GM13977 (cell line): ENCODE data around the gene NSFL1C.
A peak's percentile ranks its signal among the peaks of the same experiment; 100 is the strongest.

ENCODE experiments used
- DNase-seq: peaks from one replicate; pipeline ENCODE4 v3.0.0; 2012; ENCODE audit warnings: low spot score
- CTCF ChIP-seq: IDR thresholded peaks from 2 replicates; pipeline ENCODE4 v1.5.1; 2012; ENCODE audit warnings: mild to moderate bottlenecking, control low read depth; ENCODE audit not compliant: insufficient read depth; ENCODE audit errors: extremely low read depth, missing control alignments
- in situ Hi-C: fragments of 300-500 bp; cut with MboI; formaldehyde crosslinking; loops from one replicate; pipeline ENCODE4 v1.12.0; 2022; ENCODE audit warnings: low sequenced_read_pairs, low pct_unique_long_range_greater_than_20kb, mixed read lengths, inconsistent platforms; ENCODE audit not compliant: unreplicated experiment

Gene NSFL1C

DNA sequence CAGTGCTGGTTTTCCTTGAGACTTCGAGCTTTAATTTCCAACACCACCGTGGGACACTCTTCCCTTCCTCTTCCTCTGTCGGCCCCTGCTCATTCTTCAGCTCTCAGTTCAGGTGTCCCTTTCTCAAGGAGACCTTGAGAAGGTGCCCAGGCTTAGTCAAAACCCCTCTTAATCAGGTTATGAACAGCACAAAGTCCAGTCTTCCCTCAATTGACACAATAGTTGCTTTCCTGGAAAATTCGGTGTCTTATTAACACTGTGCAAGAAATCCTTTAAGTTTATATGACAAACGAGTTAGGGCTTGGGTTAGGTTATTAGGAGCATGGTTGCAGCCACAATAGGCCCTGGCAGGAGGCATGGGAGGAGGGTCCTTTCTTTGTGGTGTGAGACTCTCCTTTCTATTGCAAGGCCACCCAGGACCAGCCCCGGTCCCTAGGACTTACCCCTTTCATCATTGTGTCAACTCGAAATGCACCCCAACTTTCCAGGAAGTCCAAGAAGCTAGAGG is 1.5 kb upstream of the NSFL1C start:
- in situ Hi-C loops, result no loop called here
- DNase-seq, result no peak
- TF ChIP-seq CTCF, result no peak

- in situ Hi-C loops, result no loop called here
- DNase-seq, result peak; percentile 30
Measured at GRCh38 chr20:1467355-1468116, 887 bp upstream of the NSFL1C start.

GRCh38 chr20:1467082-1467354 is 369 bp upstream of the NSFL1C start:
- no peak for TF ChIP-seq CTCF
- DNase-seq, result no peak
- in situ Hi-C loops, result no loop called here

More at GRCh38 chr20:1467355-1468116, 887 bp upstream of the NSFL1C start:
- no peak for TF ChIP-seq CTCF

GRCh38 chr20:1465470-1466210 is 1.0 kb downstream of the NSFL1C start:
- in situ Hi-C loops, result no loop called here

GRCh38 chr20:1463971-1464570 is 2.6 kb downstream of the NSFL1C start:
- no peak for TF ChIP-seq CTCF
- no peak for DNase-seq
- in situ Hi-C loops, result no loop called here

More at GRCh38 chr20:1465470-1466210, 1.0 kb downstream of the NSFL1C start:
- no peak for DNase-seq
- TF ChIP-seq CTCF, result no peak

DNA sequence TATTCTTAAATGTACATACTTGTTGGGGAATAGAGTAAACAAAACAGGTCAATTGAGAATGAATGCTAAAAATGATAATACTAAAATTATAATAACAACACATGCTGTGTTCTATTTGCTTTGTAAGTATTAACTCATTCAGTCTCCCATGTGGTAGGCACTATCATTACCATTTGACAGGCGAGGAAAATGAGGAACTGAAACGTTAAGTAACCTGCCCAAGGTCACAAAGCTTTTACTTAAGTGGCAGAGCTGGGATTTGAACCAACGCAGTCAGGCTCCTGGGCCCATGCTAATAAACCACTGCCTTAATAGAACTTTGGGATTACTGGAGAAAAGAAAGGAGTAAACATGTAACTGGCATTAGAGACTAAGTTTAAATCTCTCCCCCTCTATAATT is 3.8 kb downstream of the NSFL1C start:
- no peak for DNase-seq
- TF ChIP-seq CTCF, result no peak
- in situ Hi-C loops, result no loop called here
